ENCODE data around the gene PRKN. TPM values are rescaled to one million over a fixed set of nuclear protein-coding genes. Genes with fewer than 3 reads are reported as not detected.

Gene PRKN
- total RNA-seq, 6 experiments from 2014 or later: 0.32 TPM; not detected in 5

DNA sequence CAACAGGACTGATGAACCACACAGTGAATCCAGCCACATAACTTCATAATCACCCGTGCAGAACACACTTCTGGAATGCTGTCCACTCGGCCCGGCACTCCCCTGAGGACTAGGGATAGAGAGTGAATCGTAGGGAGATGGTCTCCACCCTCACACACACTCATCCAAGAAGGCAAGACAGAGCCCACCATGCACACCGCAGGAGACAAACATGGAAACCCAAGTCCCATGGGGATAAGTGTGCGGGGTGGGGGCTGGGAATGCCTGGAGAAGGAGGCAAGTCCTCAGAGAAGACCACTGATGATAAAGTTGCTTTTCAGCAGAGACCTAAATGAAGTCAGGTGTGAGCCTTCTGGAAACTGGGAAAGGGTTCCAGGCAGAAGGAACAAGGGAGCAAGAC, 1054.5 kb downstream of the PRKN start:
- Mint-ChIP-seq H3K4me3 (no peak overlapping the region), H3K27ac (no peak overlapping the region), H3K4me1 (ENCODE audit: low read depth) (no peaks in the 10 kb centered on the region), H3K27me3 (ENCODE audit: insufficient read depth) (no peaks in the 10 kb centered on the region; the same call in none of the 2 replicates), H3K9me3 (peaks cover 61% of the 10 kb centered on the region), H3K36me3 (ENCODE audit: low read depth) (peaks cover 4% of the 10 kb centered on the region; the same call in 1 of the 2 replicates)
- no peak for TF ChIP-seq CTCF (IDR thresholded peaks at IDR 0.05)
- no peak for DNase-seq

DNA sequence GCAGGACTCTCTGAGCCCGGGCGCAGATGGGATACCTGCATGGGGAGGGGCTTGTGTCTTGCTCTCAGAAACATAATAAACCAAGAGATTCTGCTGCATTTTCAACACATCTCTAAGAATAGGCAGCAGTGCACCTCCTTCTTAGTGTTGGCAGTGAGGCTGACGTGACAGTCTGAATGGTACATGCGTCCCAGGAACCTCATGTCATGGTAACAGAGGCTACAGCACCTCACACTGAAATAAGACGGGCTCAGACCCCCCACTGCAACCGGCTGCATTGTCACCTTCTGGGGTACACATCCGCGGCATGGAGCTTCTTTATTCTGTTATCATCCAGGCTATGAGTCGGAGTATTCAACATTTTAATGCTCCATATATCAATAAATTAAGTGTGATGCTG, 1056.4 kb downstream of the PRKN start:
- Mint-ChIP-seq H3K4me3 (no peak overlapping the region), H3K27me3 (ENCODE audit: insufficient read depth) (no peaks in the 10 kb centered on the region; the same call in none of the 2 replicates), H3K9me3 (peaks cover 61% of the 10 kb centered on the region), H3K4me1 (ENCODE audit: low read depth) (no peaks in the 10 kb centered on the region), H3K36me3 (ENCODE audit: low read depth) (no peaks in the 10 kb centered on the region; the same call in 1 of the 2 replicates), H3K27ac (no peak overlapping the region)
- no peak for TF ChIP-seq CTCF (IDR thresholded peaks at IDR 0.05)
- no peak for DNase-seq

DNA sequence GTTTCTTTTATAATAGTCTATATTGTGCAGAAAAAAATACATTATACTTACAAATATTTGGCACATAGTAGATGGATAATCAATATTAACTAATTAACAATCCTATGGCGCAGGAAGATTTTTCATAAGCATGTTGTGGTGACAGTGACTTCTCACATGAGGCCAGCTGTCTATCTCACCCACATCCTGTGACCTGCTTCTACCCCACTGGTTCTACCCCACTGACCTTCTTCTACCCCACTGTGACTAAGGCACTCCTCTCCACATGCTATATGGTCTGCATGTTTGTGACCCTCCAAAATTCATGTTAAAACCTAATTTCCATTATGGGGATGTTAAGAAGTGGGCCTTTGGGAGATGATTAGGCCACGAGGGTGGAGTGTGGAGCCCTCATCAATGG, 1058.9 kb downstream of the PRKN start:
- Mint-ChIP-seq H3K4me1 (ENCODE audit: low read depth) (no peaks in the 10 kb centered on the region), H3K27ac (no peak overlapping the region), H3K36me3 (ENCODE audit: low read depth) (no peaks in the 10 kb centered on the region), H3K9me3 (peaks cover 70% of the 10 kb centered on the region), H3K4me3 (no peak overlapping the region), H3K27me3 (ENCODE audit: insufficient read depth) (no peaks in the 10 kb centered on the region; the same call in none of the 2 replicates)
- no peak for TF ChIP-seq CTCF (IDR thresholded peaks at IDR 0.05)
- DNase-seq: no peak

DNA sequence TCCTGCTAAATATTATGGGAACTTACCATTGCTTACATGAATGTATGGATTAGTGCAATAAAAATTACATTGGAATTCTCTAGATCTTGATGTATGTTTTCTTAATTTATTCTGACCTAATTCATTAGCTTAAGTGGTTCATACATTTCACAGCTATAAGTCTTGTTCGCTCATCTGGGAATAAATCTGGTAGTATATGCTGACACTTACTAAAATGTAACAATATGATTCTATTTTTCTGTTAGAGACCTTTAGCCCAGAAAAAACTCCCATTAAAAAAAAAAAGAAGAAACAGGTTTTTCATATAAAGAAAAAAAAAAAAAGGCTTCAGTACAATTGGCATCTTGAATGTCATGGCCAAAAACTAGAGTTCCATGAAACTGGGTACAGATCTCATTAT, 1059.6 kb downstream of the PRKN start:
- no peaks in the 10 kb centered on the region; the same call in 1 of the 2 replicates for H3K27me3 Mint-ChIP-seq (ENCODE audit: insufficient read depth)
- DNase-seq: no peak
- H3K36me3 Mint-ChIP-seq (ENCODE audit: low read depth): no peaks in the 10 kb centered on the region
- no peak overlapping the region for H3K27ac Mint-ChIP-seq
- no peak for TF ChIP-seq CTCF (IDR thresholded peaks at IDR 0.05)
- H3K4me1 Mint-ChIP-seq (ENCODE audit: low read depth): no peaks in the 10 kb centered on the region
- no peak overlapping the region for H3K4me3 Mint-ChIP-seq
- H3K9me3 Mint-ChIP-seq: peaks cover 66% of the 10 kb centered on the region

- Mint-ChIP-seq H3K4me3 (no peak overlapping the region), H3K27me3 (ENCODE audit: insufficient read depth) (no peaks in the 10 kb centered on the region; the same call in 1 of the 2 replicates), H3K4me1 (ENCODE audit: low read depth) (no peaks in the 10 kb centered on the region), H3K9me3 (peaks cover 60% of the 10 kb centered on the region), H3K36me3 (ENCODE audit: low read depth) (no peaks in the 10 kb centered on the region), H3K27ac (no peak overlapping the region)
- no peak for DNase-seq
- TF ChIP-seq CTCF (IDR thresholded peaks at IDR 0.05): no peak
Observed at GRCh38 chr6:161663682-161664081, 1063.9 kb downstream of the PRKN start.
